Stimulated activated CD8-positive, alpha-beta memory T cell treated with anti-CD3 and anti-CD28 coated beads, Interleukin-7, amount 100 ng/mL, for 4 hours (primary cell): ENCODE data around the gene ACAP1.

ENCODE experiments used
- DNase-seq, 2 donors: peaks; one replicate each; pipeline ENCODE4 v3.0.0-alpha.2; 2020; ENCODE audit warnings: low read depth in 2 of 2

Gene ACAP1

GRCh38 chr17:7336240-7337175 lies at the start of gene ACAP1:
TSS of gene ACAP1 (plus strand) at chr17:7336529. CDS start at chr17:7336735, 206 bp downstream.
- DNase-seq = peak; percentile 76 to 79

- DNase-seq = no peak
Observed at GRCh38 chr17:7289256-7290032, 46.9 kb upstream of the ACAP1 start.

- no peak for DNase-seq
Observed at GRCh38 chr17:7290166-7290565, 46.2 kb upstream of the ACAP1 start.

- DNase-seq = no peak
Observed at GRCh38 chr17:7290685-7291084, 45.6 kb upstream of the ACAP1 start.

GRCh38 chr17:7292194-7292593 lies 44.1 kb upstream of the ACAP1 start:
- DNase-seq = no peak

GRCh38 chr17:7292729-7293128 lies 43.6 kb upstream of the ACAP1 start:
- DNase-seq = no peak

GRCh38 chr17:7293159-7293558 lies 43.2 kb upstream of the ACAP1 start:
- no peak for DNase-seq

- no peak for DNase-seq
Observed at GRCh38 chr17:7293816-7294613, 42.3 kb upstream of the ACAP1 start.

GRCh38 chr17:7294614-7295153 lies 41.6 kb upstream of the ACAP1 start, which contains the start of gene YBX2:
TSS of gene YBX2 (minus strand) at chr17:7294639. CDS start at chr17:7294500, 139 bp downstream.
- peak; percentile 60 to 76 for DNase-seq

GRCh38 chr17:7295230-7296180 lies 40.8 kb upstream of the ACAP1 start:
- no peak for DNase-seq

GRCh38 chr17:7296189-7296861 lies 40.0 kb upstream of the ACAP1 start:
- peak in 1 of 2 donors; percentile 61 for DNase-seq

GRCh38 chr17:7304179-7304578 lies 32.1 kb upstream of the ACAP1 start:
- no peak for DNase-seq

GRCh38 chr17:7306911-7307685 lies 29.2 kb upstream of the ACAP1 start, which contains the start of gene EIF5A:
TSS of gene EIF5A (plus strand) at chr17:7307628. CDS start at chr17:7309636, 2,008 bp downstream.
- peak; percentile 100 for DNase-seq

GRCh38 chr17:7307686-7308624 lies 28.4 kb upstream of the ACAP1 start:
- DNase-seq = peak; percentile 17 to 41

GRCh38 chr17:7308625-7309433 lies 27.5 kb upstream of the ACAP1 start:
- DNase-seq = peak; percentile 86 to 90

- DNase-seq = no peak
Observed at GRCh38 chr17:7309628-7310027, 26.7 kb upstream of the ACAP1 start.
